DMS114 treated with DMSO at 0.1 percent for 48 hours (cell line): ENCODE measurements around the gene TAGLN3.

Source experiments
- DNase-seq: peaks from one replicate; lab custom pipeline; 2025; ENCODE audit not compliant: unreplicated experiment; lab: John Stamatoyannopoulos, UW

Gene TAGLN3

DNA sequence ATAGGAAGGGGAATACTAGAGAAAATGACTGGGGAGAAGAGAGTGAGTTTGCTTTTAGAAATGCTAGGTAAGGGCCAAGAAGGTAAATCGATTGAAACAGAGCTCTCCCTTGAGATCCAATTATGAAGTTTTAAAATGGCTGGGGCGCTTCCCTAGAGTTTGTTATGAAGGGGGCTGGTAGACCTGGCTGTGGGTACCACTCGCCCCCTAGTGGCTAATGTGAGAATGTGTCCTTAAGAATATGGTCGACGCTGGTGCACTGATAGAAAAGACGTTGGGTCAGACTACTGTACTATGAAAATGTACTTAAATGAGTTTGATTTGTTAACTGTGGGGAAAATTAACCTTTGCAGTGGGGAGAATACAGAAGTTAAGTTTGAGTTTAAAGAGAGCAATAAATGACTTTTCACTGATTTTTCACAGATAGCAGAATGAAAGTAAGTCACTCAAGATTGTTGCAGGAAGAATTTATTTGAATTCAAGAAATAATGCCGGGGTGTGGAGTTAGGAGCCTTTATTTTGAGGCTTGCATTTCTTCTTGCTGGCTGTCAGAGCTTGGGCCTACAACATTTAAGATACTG, 45.0 kb downstream of the TAGLN3 start:
- DNase-seq, result peak; percentile 78

DNA sequence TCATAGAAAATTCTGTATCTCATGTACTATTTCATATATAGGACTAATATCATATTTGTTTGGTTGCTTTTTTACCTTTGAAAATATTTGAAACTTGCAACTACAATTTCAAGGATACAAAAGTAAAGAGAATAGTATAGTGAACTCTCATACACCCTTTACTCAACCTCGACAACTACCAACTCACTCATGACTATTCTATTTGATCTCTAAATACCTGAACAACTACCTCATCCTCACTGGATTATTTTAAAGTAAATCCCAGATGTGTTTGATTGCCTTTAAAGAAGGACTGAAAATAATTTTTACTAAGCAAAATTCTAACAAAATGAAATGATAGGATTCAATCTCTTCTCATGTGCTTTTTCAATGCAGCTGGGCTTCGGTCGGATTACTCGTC, 47.9 kb downstream of the TAGLN3 start:
- DNase-seq, result no peak

DNA sequence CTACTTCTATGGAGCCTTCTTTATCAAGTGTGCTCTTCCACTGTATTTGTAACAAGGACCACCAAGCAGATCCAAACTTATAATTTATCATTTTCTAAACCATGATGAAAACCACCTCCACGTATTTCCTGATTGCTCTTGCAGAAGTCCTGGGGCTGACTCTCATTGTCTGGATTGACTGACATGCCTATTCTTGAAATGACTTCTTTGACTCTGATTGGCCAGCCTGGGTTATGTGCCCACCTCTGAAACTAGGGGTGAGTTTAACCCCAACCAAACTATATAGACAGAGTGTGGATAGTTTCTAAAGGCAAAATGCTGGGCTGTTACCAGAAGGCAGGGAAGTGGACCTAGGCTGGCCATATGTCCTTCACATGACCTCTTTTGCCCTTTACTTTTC, 48.5 kb downstream of the TAGLN3 start:
- no peak for DNase-seq

DNA sequence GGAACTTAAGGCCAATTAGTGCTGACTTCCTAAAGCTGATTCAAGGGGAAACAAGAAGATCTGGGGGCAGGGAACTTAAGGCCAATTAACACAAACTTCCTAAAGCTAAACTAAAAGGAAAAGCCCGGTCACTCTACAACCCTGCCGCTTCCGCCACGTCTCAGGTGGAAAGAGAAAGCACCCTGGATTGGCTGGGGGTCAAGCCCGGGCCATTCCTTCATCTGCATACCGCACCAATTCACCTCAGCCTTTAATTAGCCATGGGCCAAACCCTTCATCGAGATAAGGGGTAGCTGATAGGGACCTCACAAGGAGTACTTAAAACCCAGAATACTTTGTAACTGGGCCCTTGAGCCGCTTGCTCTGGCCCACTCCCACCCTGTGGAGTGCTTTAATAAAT, 50.2 kb downstream of the TAGLN3 start:
- no peak for DNase-seq

DNA sequence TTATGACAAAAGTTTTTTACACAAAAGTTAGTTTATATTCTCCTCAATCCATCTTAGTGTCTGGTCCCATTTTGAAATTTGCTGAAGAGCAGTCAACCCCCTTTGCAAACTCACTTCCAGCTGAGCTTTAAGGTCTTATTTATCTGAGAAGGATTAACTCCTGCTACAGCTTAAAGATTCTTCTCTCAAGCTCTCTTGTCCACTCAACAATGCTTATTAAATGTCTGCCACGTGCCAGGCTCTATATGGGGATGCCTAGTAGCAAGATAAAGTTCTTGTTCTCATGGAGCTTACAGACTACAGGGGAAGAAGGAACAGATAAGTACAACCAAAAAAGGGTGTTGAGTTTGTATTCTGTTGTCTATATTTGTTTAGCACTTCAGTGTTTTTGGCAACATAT, 54.5 kb downstream of the TAGLN3 start:
- DNase-seq, result no peak

DNA sequence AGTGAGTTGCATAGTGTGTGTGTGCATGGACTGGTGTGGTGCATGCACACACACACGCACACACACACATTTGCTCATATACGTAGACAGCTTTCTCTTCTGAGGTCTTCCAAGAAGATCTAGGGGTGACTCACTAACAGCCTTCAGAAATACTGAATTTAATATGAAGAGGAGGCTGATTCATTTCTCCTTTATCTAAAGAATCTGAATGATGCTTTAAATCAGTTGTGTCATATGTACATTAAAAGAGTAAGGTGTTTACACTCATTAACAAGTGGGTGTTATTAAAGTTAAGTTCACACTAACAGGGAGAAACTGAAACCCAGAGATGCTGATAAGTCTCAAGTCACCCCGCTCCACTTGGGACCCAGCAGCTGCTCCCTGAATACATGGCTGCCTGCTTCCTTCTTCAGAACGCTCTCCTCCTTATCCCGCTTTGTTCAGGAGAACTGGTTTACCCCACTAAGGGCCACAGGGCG, 57.8 kb downstream of the TAGLN3 start:
- DNase-seq, result no peak

DNA sequence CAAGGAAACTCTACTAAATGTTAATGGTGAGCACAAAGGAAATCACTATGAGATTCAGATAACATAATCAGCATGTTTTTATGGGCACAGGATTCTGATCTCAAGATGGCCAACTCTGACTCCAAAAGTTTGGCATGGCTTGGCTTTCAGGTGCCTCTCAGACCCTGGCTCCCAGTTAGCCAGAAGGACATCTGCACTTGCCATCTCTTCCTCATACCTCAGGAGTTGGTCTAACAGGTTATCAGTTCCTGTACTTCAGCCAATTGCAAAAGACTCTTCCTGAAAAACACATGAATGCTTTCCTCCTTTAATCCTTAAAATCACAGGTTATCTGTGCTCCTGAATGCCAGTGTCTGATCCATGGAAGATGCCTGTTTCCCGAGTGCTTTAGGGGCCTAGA, 60.8 kb downstream of the TAGLN3 start:
- no peak for DNase-seq

DNA sequence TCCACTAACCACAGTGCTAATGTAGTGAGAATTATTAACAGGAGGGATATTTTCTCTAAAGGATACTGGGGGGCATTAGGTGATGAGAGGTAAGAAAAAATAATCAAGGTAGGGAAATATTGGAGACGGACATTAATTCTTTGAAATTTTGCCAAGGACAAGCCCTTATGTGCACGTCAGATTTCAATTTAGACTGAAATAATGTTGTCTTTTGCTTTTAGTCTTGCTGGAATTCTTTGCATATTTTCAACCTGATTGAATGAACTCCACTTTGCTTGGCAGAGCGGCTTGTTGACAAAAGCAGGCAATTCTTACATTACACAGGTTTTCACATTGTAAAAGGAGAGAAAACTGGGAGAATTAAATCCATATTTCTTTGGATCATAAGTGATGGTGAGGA, 62.4 kb downstream of the TAGLN3 start:
- no peak for DNase-seq
